HepG2 (cell line): Measurements from ENCODE around the gene LITAF. TPM values are rescaled to one million over a fixed set of nuclear protein-coding genes. Genes with fewer than 3 reads are reported as not detected.
A peak's percentile ranks its signal among the peaks of the same experiment; 100 is the strongest.

Experiments
- HNF4A ChIP-seq: sonication (generic); formaldehyde crosslinking; IDR thresholded peaks from 2 replicates; pipeline ENCODE4 v1.4.0; 2020; ENCODE audit warnings: missing genetic modification reagents
- KDM3A ChIP-seq: IDR thresholded peaks from 2 replicates; pipeline ENCODE4 v1.6.1; 2018; ENCODE audit warnings: low read depth, missing compliant biosample characterization
- KMT2B ChIP-seq: IDR thresholded peaks from 2 replicates; pipeline ENCODE4 v1.6.1; 2016; ENCODE audit warnings: missing genetic modification reagents, missing compliant biosample characterization
- MED13 ChIP-seq: sonication (generic); formaldehyde crosslinking; IDR thresholded peaks from 2 replicates; pipeline ENCODE4 v1.5.0; 2020; ENCODE audit warnings: missing genetic modification reagents
- MXD1 ChIP-seq: sonication (generic); formaldehyde crosslinking; IDR thresholded peaks from 2 replicates; pipeline ENCODE4 v1.4.0; 2020; ENCODE audit warnings: mild to moderate bottlenecking, missing genetic modification reagents
- NFKB2 ChIP-seq: sonication (generic); formaldehyde crosslinking; IDR thresholded peaks from 2 replicates; pipeline ENCODE4 v1.4.0; 2020; ENCODE audit warnings: missing genetic modification reagents, borderline replicate concordance
- SNAI1 ChIP-seq: sonication (generic); formaldehyde crosslinking; IDR thresholded peaks from 2 replicates; pipeline ENCODE4 v1.5.0; 2020; ENCODE audit warnings: mild to moderate bottlenecking, missing genetic modification reagents, borderline replicate concordance
- UBTF ChIP-seq: sonication (generic); formaldehyde crosslinking; IDR thresholded peaks from 2 replicates; pipeline ENCODE4 v1.4.0; 2020; ENCODE audit warnings: mild to moderate bottlenecking, missing genetic modification reagents
- ZNF280D ChIP-seq: sonication (generic); formaldehyde crosslinking; IDR thresholded peaks from 2 replicates; pipeline ENCODE4 v1.5.1; 2020; ENCODE audit warnings: mild to moderate bottlenecking, missing genetic modification reagents
- ZNF460 ChIP-seq: sonication (generic); formaldehyde crosslinking; IDR thresholded peaks from 2 replicates; pipeline ENCODE4 v1.5.1; 2020; ENCODE audit warnings: missing genetic modification reagents, mild to moderate bottlenecking, borderline replicate concordance
- ZNF550 ChIP-seq: sonication (generic); formaldehyde crosslinking; IDR thresholded peaks from 2 replicates; pipeline ENCODE4 v1.4.0; 2020; ENCODE audit warnings: mild to moderate bottlenecking, missing genetic modification reagents, borderline replicate concordance
- polyA plus RNA-seq, 8 experiments: library from polyadenylated mRNA; depleted of rRNA in 3 of 8; stranded (reverse) in 7 of 8; unstranded in 1 of 8; fragments of >200 nt; fragmentation: Illumina TruSeq in 4 of 8; extraction: Trizol in 4 of 8; gene quantifications; 2 replicates each; pipeline versions ENCODE4 v1.2.1 to v1.2.3, GENCODE V29; 2011 to 2016; ENCODE audit warnings: low read depth in 4 of 8, missing spikeins in 1 of 8, mixed read lengths in 1 of 8; ENCODE audit not compliant: insufficient read depth in 1 of 8
- total RNA-seq, 5 experiments: library from RNA; depleted of rRNA; stranded (reverse); fragments of >200 nt; fragmentation: Illumina TruSeq; extraction: Trizol; gene quantifications; 2 replicates each; pipeline ENCODE4 v1.2.3, GENCODE V29; 2016; ENCODE audit warnings: low read depth in 1 of 5
- TF ChIP-seq, protein P1 (sequence below): sonication (generic); formaldehyde crosslinking; IDR thresholded peaks from 2 replicates; pipeline ENCODE4 v1.8.0; 2022; ENCODE audit warnings: low read depth, missing genetic modification reagents
- TF ChIP-seq, protein P2 (sequence below): IDR thresholded peaks from 2 replicates; pipeline ENCODE4 v1.6.1; 2012; ENCODE audit warnings: low read depth, low read length, improper control_type of control experiment

Gene LITAF
- total and polyA plus RNA-seq, 2 of the 13 experiments (the other 11 are each of a cell fraction or from before 2014, with no cell fraction given): 80.1 to 141 TPM

- TF ChIP-seq, protein P1, sequence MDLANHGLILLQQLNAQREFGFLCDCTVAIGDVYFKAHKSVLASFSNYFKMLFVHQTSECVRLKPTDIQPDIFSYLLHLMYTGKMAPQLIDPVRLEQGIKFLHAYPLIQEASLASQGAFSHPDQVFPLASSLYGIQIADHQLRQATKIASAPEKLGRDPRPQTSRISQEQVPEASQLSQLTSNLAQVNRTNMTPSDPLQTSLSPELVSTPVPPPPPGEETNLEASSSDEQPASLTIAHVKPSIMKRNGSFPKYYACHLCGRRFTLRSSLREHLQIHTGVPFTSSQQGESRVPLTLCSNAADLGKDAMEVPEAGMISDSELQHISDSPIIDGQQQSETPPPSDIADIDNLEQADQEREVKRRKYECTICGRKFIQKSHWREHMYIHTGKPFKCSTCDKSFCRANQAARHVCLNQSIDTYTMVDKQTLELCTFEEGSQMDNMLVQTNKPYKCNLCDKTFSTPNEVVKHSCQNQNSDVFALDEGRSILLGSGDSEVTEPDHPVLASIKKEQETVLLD (CRISPR knock-in tag): peak; percentile 90
- TF ChIP-seq NFKB2 (CRISPR knock-in tag) (peak; percentile 59; the same call in 1 of the 2 replicates), KMT2B (peak; percentile 70), SNAI1 (CRISPR knock-in tag) (peak; percentile 79; the same call in 1 of the 2 replicates), MXD1 (CRISPR knock-in tag) (peak; percentile 60), ZNF460 (CRISPR knock-in tag) (peak; percentile 54; the same call in 1 of the 2 replicates), ZNF280D (CRISPR knock-in tag) (no peak), HNF4A (CRISPR knock-in tag) (peak; percentile 13), KDM3A (CRISPR knock-in tag) (peak; percentile 82; the same call in 1 of the 2 replicates), MED13 (CRISPR knock-in tag) (peak; percentile 20; the same call in 1 of the 2 replicates), ZNF550 (CRISPR knock-in tag) (0 out of 2 replicates have a peak, but pooled peaks have one; percentile 18), UBTF (CRISPR knock-in tag) (no peak; the same call in 1 of the 2 replicates)
- TF ChIP-seq, protein P2, sequence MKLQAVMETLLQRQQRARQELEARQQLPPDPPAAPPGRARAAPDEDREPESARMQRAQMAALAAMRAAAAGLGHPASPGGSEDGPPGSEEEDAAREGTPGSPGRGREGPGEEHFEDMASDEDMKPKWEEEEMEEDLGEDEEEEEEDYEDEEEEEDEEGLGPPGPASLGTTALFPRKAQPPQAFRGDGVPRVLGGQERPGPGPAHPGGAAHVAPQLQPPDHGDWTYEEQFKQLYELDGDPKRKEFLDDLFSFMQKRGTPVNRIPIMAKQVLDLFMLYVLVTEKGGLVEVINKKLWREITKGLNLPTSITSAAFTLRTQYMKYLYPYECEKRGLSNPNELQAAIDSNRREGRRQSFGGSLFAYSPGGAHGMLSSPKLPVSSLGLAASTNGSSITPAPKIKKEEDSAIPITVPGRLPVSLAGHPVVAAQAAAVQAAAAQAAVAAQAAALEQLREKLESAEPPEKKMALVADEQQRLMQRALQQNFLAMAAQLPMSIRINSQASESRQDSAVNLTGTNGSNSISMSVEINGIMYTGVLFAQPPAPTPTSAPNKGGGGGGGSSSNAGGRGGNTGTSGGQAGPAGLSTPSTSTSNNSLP: no peak
Measured at GRCh38 chr16:11586856-11587642, at the start of gene LITAF (continued).
